ENCODE measurements around the gene YKT6.
A peak's percentile ranks its signal among the peaks of the same experiment; 100 is the strongest.

YKT6 gene

DNA sequence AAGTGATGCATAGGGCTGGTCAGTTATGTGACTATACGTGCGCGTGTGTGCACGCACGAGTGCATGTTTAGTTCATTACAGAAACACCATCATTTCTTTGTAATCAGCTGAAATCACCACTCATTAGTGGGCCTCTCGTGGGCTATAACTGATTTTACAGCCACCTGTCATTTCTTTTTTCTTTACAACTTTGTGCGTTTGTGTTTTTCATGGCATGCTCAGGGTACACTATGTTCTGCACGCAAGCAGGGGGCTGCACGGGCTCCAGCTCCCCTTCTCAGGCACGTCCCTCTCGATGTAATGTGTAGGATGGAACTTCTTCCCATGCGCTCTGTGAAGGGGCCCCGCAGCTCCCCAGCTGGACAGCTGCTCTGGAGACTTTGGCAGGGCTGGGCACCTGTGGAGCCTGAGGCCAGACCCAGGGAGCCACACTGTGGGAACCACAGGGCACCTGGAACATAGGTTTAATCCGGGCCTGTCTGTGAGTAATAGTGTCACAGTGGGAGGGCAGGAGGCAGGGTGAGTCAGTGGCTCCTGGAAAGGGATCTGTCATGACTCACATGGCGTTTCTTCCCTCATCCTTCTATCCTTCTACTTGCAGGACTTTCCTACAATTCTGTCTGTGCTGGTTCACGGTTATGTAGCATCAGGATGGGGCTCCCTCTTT, 16.4 kb upstream of the YKT6 start:
- Mint-ChIP-seq H3K27ac (peak overlapping the region in 1 of 2 donors; percentile 1), H3K27me3 (no peaks in the 10 kb centered on the region), H3K9me3 (peaks cover 0 to 8% of the 10 kb centered on the region in 2 donors), H3K4me3 (no peak overlapping the region), H3K4me1 (no peaks in the 10 kb centered on the region)
- ATAC-seq (no peak), DNase-seq (no peak)

GRCh38 chr7:44184873-44185446, 15.8 kb upstream of the YKT6 start:
- Mint-ChIP-seq H3K9me3 (peaks cover 0 to 8% of the 10 kb centered on the region in 2 donors), H3K4me1 (no peaks in the 10 kb centered on the region), H3K27me3 (no peaks in the 10 kb centered on the region), H3K4me3 (no peak overlapping the region), H3K27ac (peak overlapping the region in 1 of 2 donors; percentile 1)
- ATAC-seq (no peak), DNase-seq (no peak)

- Mint-ChIP-seq H3K27me3 (no peaks in the 10 kb centered on the region), H3K9me3 (peaks cover 0 to 8% of the 10 kb centered on the region in 2 donors), H3K27ac (no peak overlapping the region), H3K4me1 (no peaks in the 10 kb centered on the region), H3K4me3 (no peak overlapping the region)
- ATAC-seq (peak; percentile 41), DNase-seq (no peak)
Measured at GRCh38 chr7:44185729-44186128, 15.0 kb upstream of the YKT6 start.

- Mint-ChIP-seq H3K4me1 (no peaks in the 10 kb centered on the region), H3K27ac (peak overlapping the region; percentile 32 to 41), H3K4me3 (no peak overlapping the region), H3K27me3 (no peaks in the 10 kb centered on the region), H3K9me3 (peaks cover 0 to 4% of the 10 kb centered on the region in 2 donors)
- no peak for ATAC-seq
- DNase-seq: no peak
Measured at GRCh38 chr7:44186736-44187135, 14.0 kb upstream of the YKT6 start.

DNA sequence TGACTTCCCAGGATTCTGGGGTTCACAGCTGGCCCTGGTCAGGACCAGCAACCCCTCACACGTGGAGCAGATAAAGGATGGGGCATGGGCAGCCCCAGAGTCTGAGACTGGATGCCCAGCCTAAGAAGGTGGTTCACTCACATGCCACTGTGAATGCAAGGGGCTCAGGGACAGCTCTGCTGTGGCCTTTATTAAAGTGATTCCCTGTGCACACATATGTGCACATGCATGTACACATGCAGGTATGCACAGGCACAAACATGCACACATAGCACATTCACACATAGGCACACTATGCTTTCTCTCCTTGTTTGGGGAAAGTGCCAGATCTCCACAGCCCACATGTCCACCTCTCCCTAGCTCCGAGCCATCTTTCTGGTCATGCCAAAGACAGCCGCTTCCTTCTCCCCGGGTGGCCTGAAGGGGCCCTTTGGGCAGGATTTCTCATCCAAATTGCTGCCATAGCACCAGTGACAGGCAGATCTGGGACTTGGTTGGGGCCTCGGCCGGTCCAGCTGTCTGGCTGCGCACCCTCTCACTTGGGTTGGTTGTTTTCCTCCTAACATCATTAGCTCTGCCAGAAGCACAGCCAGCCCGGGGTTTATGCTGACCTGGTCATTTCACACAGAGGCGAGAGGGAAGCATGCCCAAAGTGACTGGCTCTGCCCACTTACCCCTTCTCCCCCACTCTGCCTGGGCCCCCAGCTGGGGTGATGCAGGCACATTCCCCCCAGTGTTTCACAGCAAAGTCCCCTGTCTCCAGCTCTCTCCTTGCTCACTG, 13.0 kb upstream of the YKT6 start:
- peaks cover 7% of the 10 kb centered on the region for H3K27me3 Mint-ChIP-seq
- DNase-seq (no peak), ATAC-seq (no peak)
- H3K4me1 Mint-ChIP-seq: no peaks in the 10 kb centered on the region
- H3K9me3 Mint-ChIP-seq: peaks cover 0 to 4% of the 10 kb centered on the region in 2 donors
- no peak overlapping the region for H3K27ac Mint-ChIP-seq
- H3K4me3 Mint-ChIP-seq: no peak overlapping the region

GRCh38 chr7:44188480-44189225, 12.1 kb upstream of the YKT6 start:
- Mint-ChIP-seq H3K4me3 (no peak overlapping the region), H3K9me3 (no peaks in the 10 kb centered on the region), H3K27ac (no peak overlapping the region), H3K27me3 (peaks cover 7% of the 10 kb centered on the region), H3K4me1 (peaks cover 3% of the 10 kb centered on the region)
- no peak for ATAC-seq
- no peak for DNase-seq

GRCh38 chr7:44189286-44189992, 11.3 kb upstream of the YKT6 start, which contains the start of gene GCK:
GCK (minus strand) TSS chr7:44189439; CDS start chr7:44188953, 486 bp downstream.
- Mint-ChIP-seq H3K27ac (no peak within 1 kb of the TSS), H3K27me3 (peaks cover 7% of the 10 kb centered on the region)

GRCh38 chr7:44189993-44190872, 10.5 kb upstream of the YKT6 start:
- ATAC-seq (no peak), DNase-seq (no peak)
- peaks cover 7% of the 10 kb centered on the region for H3K27me3 Mint-ChIP-seq
- H3K4me1 Mint-ChIP-seq: peaks cover 13% of the 10 kb centered on the region
- no peak overlapping the region for H3K27ac Mint-ChIP-seq
- H3K9me3 Mint-ChIP-seq: peaks cover 0 to 8% of the 10 kb centered on the region in 2 donors
- H3K4me3 Mint-ChIP-seq: no peak overlapping the region

More at GRCh38 chr7:44189286-44189992, 11.3 kb upstream of the YKT6 start, which contains the start of gene GCK:
- Mint-ChIP-seq H3K9me3 (peaks cover 0 to 7% of the 10 kb centered on the region in 2 donors), H3K4me1 (peaks cover 11% of the 10 kb centered on the region), H3K4me3 (no peak within 1 kb of the TSS)
- no peak for ATAC-seq
- DNase-seq: no peak

GRCh38 chr7:44191171-44191570, 9.6 kb upstream of the YKT6 start:
- Mint-ChIP-seq H3K27ac (no peak overlapping the region), H3K4me3 (no peak overlapping the region), H3K4me1 (peaks cover 16% of the 10 kb centered on the region), H3K9me3 (peaks cover 0 to 8% of the 10 kb centered on the region in 2 donors), H3K27me3 (peaks cover 7% of the 10 kb centered on the region)
- ATAC-seq (no peak), DNase-seq (no peak)

DNA sequence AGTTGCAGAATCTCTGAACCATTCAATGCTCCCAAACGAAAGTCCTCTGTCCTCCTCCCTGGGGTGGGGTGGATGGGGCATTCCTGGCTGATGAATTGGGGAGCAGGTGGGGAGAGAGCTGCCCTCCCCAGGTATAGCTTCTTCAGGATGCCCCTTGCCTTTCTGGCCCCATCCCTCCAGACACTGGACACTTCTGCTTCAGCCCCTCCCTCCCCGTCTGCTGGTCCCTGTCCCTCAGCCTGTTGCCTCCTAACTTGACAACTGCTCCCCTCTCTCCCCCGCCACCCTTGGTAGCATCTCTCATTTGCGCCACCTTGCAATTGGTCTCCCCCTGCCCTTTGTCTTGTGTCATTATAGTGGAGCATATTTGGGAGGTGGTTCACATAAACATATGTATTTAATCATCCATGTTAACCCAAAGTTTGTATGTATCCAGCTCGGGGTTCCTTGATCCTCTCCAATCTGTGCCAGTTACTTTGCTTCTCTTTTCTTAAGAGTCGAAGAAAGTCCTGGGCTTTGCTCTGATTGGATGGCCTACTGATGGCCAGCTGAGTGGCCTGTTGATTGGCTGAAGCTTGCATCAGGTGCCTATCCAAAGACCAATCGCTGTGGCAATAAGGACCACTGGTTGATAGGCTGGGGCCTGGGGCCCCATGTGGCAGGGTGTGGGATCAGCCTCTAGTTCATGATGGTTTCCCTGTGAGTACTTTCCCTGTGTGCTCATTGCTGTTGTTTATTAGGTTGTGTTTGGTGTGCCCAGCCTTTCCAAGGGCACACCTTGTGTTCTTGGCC, 7.6 kb upstream of the YKT6 start:
- peaks cover 15% of the 10 kb centered on the region for H3K27me3 Mint-ChIP-seq
- no peak overlapping the region for H3K4me3 Mint-ChIP-seq
- DNase-seq: no peak
- H3K4me1 Mint-ChIP-seq: peaks cover 22% of the 10 kb centered on the region
- peaks cover 0 to 8% of the 10 kb centered on the region in 2 donors for H3K9me3 Mint-ChIP-seq
- ATAC-seq: peak; percentile 38
- H3K27ac Mint-ChIP-seq: peak overlapping the region in 1 of 2 donors; percentile 65

- H3K4me3 Mint-ChIP-seq: peak overlapping the region; percentile 2 to 12
- peaks cover 22% of the 10 kb centered on the region for H3K4me1 Mint-ChIP-seq
- H3K27ac Mint-ChIP-seq: peak overlapping the region in 1 of 2 donors; percentile 65
- peaks cover 15% of the 10 kb centered on the region for H3K27me3 Mint-ChIP-seq
- DNase-seq (peak; percentile 37 to 57), ATAC-seq (peak; percentile 82)
- H3K9me3 Mint-ChIP-seq: peaks cover 0 to 8% of the 10 kb centered on the region in 2 donors
Measured at GRCh38 chr7:44194069-44194468, 6.7 kb upstream of the YKT6 start.

GRCh38 chr7:44194562-44195145, 6.1 kb upstream of the YKT6 start:
- Mint-ChIP-seq H3K27me3 (peaks cover 15% of the 10 kb centered on the region), H3K4me1 (peaks cover 22% of the 10 kb centered on the region), H3K9me3 (peaks cover 0 to 8% of the 10 kb centered on the region in 2 donors), H3K27ac (no peak overlapping the region), H3K4me3 (peak overlapping the region in 1 of 2 donors; percentile 35)
- ATAC-seq (no peak), DNase-seq (no peak)

GRCh38 chr7:44195889-44196288, 4.9 kb upstream of the YKT6 start:
- Mint-ChIP-seq H3K9me3 (peaks cover 0 to 8% of the 10 kb centered on the region in 2 donors), H3K4me1 (peaks cover 27% of the 10 kb centered on the region), H3K27ac (peak overlapping the region in 1 of 2 donors; percentile 41), H3K4me3 (no peak overlapping the region), H3K27me3 (peaks cover 15% of the 10 kb centered on the region)
- ATAC-seq: no peak
- no peak for DNase-seq
